ENCODE results near the gene TAOK1. TPM values are rescaled to one million over a fixed set of nuclear protein-coding genes. Genes with fewer than 3 reads are reported as not detected.

Gene TAOK1
- total RNA-seq, 1 donor from 2014 or later, result 89.1 TPM

DNA sequence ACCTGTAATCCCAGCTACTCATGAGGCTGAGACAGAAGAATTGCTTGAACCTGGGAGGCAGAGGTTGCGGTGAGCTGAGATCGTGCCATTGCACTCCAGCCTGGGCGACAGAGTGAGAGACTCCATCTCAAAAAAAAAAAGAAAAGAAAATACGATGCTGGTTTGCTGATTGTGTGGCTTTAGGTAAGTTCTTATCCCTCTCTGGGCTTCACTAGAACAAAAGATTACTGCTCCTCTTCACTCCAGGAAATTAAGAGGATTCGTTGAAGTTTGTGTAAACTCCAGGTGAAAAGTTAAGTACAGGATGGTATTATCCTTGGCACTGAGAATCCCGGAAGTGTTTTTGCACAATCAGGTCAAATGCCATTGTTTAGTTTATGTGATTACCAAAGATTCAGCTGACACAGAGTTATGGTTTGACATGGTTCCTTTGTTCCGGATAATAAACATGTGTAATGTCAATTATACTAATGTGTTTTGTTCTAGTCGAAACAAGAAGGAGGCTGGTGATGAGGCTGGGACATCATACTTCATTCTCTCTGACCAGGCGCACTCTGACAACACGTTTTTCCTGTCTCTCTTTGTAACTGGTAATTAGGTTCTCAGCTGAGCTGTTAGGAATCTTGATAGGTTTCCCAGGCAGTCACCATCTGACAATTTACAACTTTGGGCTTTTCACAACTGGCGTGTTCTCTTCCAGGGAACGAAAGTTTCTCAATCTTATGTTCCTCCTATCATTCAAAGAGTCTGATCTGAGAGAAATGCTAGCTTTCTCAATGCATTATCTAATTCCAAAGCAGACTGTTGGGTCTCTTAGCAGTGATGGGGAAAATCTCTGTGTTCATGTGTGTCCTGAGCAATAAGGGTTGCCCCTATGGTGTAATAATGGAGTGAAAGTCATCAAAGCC lies 10.8 kb upstream of the TAOK1 start:
- H3K27ac Mint-ChIP-seq, result no peak overlapping the region
- H3K4me1 Mint-ChIP-seq (ENCODE audit: low read depth), result peaks cover 19% of the 10 kb centered on the region
- H3K27me3 Mint-ChIP-seq, result peaks cover 17% of the 10 kb centered on the region
- no peak for DNase-seq (ENCODE audit: low spot score, unreplicated experiment)
- H3K36me3 Mint-ChIP-seq (ENCODE audit: insufficient read depth), result no peaks in the 10 kb centered on the region
- TF ChIP-seq CTCF (IDR thresholded peaks at IDR 0.05; ENCODE audit: unreplicated experiment), result no peak
- no peak overlapping the region for H3K4me3 Mint-ChIP-seq (ENCODE audit: low read depth)
- no peaks in the 10 kb centered on the region for H3K9me3 Mint-ChIP-seq (ENCODE audit: low read depth)

GRCh38 chr17:29383686-29384085 lies 6.5 kb upstream of the TAOK1 start:
- Mint-ChIP-seq H3K27ac (no peak overlapping the region), H3K9me3 (ENCODE audit: low read depth) (no peaks in the 10 kb centered on the region), H3K4me1 (ENCODE audit: low read depth) (peaks cover 13% of the 10 kb centered on the region), H3K36me3 (ENCODE audit: insufficient read depth) (no peaks in the 10 kb centered on the region), H3K4me3 (ENCODE audit: low read depth) (no peak overlapping the region), H3K27me3 (peaks cover 3% of the 10 kb centered on the region)
- DNase-seq (ENCODE audit: low spot score, unreplicated experiment), result no peak
- TF ChIP-seq CTCF (IDR thresholded peaks at IDR 0.05; ENCODE audit: unreplicated experiment), result no peak

DNA sequence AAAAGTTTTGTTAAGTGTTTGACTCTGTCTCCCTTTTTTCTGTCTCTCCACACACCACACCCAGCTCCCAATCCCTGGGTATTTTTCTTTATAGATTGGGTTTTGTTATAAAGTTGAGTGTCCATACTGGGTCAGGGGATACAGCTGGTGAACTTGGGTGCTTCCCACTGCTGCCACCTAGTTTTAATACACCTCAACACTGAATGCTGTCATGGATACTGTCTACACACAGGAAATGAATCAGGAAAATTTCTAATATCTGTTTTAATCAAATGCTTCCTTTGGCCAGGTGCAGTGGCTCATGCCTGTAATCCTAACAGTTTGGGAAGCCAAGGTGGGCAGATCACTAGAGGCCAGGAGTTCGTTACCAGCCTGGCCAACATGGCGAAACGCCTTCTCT lies 5.3 kb upstream of the TAOK1 start:
- peaks cover 6% of the 10 kb centered on the region for H3K4me1 Mint-ChIP-seq (ENCODE audit: low read depth)
- no peaks in the 10 kb centered on the region for H3K36me3 Mint-ChIP-seq (ENCODE audit: insufficient read depth)
- no peaks in the 10 kb centered on the region for H3K9me3 Mint-ChIP-seq (ENCODE audit: low read depth)
- H3K27me3 Mint-ChIP-seq, result no peaks in the 10 kb centered on the region
- H3K4me3 Mint-ChIP-seq (ENCODE audit: low read depth), result no peak overlapping the region
- no peak for TF ChIP-seq CTCF (IDR thresholded peaks at IDR 0.05; ENCODE audit: unreplicated experiment)
- H3K27ac Mint-ChIP-seq, result no peak overlapping the region
- no peak for DNase-seq (ENCODE audit: low spot score, unreplicated experiment)

- no peaks in the 10 kb centered on the region for H3K27me3 Mint-ChIP-seq
- peaks cover 12% of the 10 kb centered on the region for H3K4me1 Mint-ChIP-seq (ENCODE audit: low read depth)
- no peaks in the 10 kb centered on the region for H3K36me3 Mint-ChIP-seq (ENCODE audit: insufficient read depth)
- no peak for DNase-seq (ENCODE audit: low spot score, unreplicated experiment)
- TF ChIP-seq CTCF (IDR thresholded peaks at IDR 0.05; ENCODE audit: unreplicated experiment), result no peak
- no peaks in the 10 kb centered on the region for H3K9me3 Mint-ChIP-seq (ENCODE audit: low read depth)
- no peak overlapping the region for H3K27ac Mint-ChIP-seq
- H3K4me3 Mint-ChIP-seq (ENCODE audit: low read depth), result no peak overlapping the region
Measured at GRCh38 chr17:29386760-29387159, 3.4 kb upstream of the TAOK1 start.

GRCh38 chr17:29388937-29389336 lies 1.2 kb upstream of the TAOK1 start:
- Mint-ChIP-seq H3K27me3 (no peaks in the 10 kb centered on the region), H3K9me3 (ENCODE audit: low read depth) (no peaks in the 10 kb centered on the region), H3K27ac (no peak overlapping the region), H3K4me3 (ENCODE audit: low read depth) (peak overlapping the region; percentile 42), H3K4me1 (ENCODE audit: low read depth) (peaks cover 31% of the 10 kb centered on the region), H3K36me3 (ENCODE audit: insufficient read depth) (no peaks in the 10 kb centered on the region)
- no peak for TF ChIP-seq CTCF (IDR thresholded peaks at IDR 0.05; ENCODE audit: unreplicated experiment)
- DNase-seq (ENCODE audit: low spot score, unreplicated experiment), result no peak

Measured in progenitor cell of endocrine pancreas (in vitro differentiated cells).